HL-60 (cell line): ENCODE results near the gene KDM8.

Experiments
- POLR2AphosphoS5 ChIP-seq: IDR thresholded peaks from 2 replicates; pipeline ENCODE4 v1.6.1; 2012; ENCODE audit warnings: low read depth
- REST ChIP-seq: IDR thresholded peaks from 2 replicates; pipeline ENCODE4 v1.6.1; 2012; ENCODE audit warnings: low read depth; ENCODE audit not compliant: insufficient replicate concordance
- SPI1 ChIP-seq: IDR thresholded peaks from 2 replicates; pipeline ENCODE4 v1.6.1; 2012; ENCODE audit warnings: low read depth, mild to moderate bottlenecking, borderline replicate concordance
- TF ChIP-seq, protein P1 (sequence below): IDR thresholded peaks from one replicate; pipeline ENCODE4 v1.5.1; 2011; ENCODE audit warnings: low read length, control low read depth, inconsistent platforms; ENCODE audit not compliant: insufficient read depth

GRCh38 chr16:27220527-27220926 is 17.2 kb downstream of the KDM8 start:
- TF ChIP-seq, protein P1, sequence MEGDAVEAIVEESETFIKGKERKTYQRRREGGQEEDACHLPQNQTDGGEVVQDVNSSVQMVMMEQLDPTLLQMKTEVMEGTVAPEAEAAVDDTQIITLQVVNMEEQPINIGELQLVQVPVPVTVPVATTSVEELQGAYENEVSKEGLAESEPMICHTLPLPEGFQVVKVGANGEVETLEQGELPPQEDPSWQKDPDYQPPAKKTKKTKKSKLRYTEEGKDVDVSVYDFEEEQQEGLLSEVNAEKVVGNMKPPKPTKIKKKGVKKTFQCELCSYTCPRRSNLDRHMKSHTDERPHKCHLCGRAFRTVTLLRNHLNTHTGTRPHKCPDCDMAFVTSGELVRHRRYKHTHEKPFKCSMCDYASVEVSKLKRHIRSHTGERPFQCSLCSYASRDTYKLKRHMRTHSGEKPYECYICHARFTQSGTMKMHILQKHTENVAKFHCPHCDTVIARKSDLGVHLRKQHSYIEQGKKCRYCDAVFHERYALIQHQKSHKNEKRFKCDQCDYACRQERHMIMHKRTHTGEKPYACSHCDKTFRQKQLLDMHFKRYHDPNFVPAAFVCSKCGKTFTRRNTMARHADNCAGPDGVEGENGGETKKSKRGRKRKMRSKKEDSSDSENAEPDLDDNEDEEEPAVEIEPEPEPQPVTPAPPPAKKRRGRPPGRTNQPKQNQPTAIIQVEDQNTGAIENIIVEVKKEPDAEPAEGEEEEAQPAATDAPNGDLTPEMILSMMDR = no peak
- TF ChIP-seq POLR2AphosphoS5 (no peak), SPI1 (no peak), REST (no peak)
